Activated naive CD4-positive, alpha-beta T cell treated with anti-CD3 and anti-CD28 coated beads, Interleukin-2, amount 50 U/mL, for 16 hours (primary cell): Measurements from ENCODE around the gene FBXO42.

Experiments used
- DNase-seq: peaks from one replicate; pipeline ENCODE4 v3.0.0-alpha.2; 2020

FBXO42 gene

GRCh38 chr1:16199700-16200099 is 152.6 kb downstream of the FBXO42 start:
- DNase-seq, result no peak

GRCh38 chr1:16199157-16199501 is 153.2 kb downstream of the FBXO42 start:
- DNase-seq, result no peak

GRCh38 chr1:16198444-16199156 is 153.7 kb downstream of the FBXO42 start:
- no peak for DNase-seq

GRCh38 chr1:16196874-16197273 is 155.4 kb downstream of the FBXO42 start:
- DNase-seq, result no peak
